ENCODE data around the gene ATOH7. TPM values are rescaled to one million over a fixed set of nuclear protein-coding genes. Genes with fewer than 3 reads are reported as not detected.

ATOH7 gene
- total RNA-seq, 4 donors from 2014 or later, result not detected

DNA sequence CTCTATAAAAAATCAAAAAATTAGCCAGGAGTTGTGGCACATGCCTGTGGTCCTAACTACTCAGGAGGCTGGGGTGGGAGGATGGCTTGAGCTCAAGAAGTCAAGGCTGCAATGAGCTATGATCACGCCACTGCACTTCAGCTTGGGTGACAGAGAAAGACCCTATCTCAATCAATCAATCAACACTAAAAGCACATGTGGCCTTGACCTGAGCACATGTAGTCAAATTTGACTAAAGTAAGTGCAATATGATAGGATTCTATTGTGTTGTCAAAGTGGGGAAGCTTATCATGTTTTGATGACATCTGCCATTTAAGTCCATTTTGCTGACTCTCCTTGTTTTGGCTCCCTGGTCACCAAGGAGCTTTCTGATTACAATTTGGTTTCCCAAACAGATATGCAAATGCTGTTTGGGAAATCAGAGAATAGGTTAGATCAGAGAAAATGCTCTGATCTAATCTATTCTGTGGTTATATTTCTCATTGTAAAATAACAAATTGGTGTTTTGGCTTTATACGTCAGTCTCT, 43.8 kb upstream of the ATOH7 start:
- Histone ChIP-seq H3K27ac (replicated peaks in 1 of 4) (no peak overlapping the region), H3K36me3 (no peaks in the 10 kb centered on the region), H3K9me3 (peaks cover 0 to 7% (median 0%) of the 10 kb centered on the region in 4 donors), H3K4me1 (no peaks in the 10 kb centered on the region), H3K27me3 (no peaks in the 10 kb centered on the region), H3K4me3 (no peak overlapping the region)
- TF ChIP-seq POLR2AphosphoS5 (IDR thresholded peaks at IDR 0.05) (no peak), EP300 (IDR thresholded peaks at IDR 0.05) (no peak), POLR2A (IDR thresholded peaks at IDR 0.05; ENCODE audit: low read depth) (no peak)
- TF ChIP-seq, protein P1, sequence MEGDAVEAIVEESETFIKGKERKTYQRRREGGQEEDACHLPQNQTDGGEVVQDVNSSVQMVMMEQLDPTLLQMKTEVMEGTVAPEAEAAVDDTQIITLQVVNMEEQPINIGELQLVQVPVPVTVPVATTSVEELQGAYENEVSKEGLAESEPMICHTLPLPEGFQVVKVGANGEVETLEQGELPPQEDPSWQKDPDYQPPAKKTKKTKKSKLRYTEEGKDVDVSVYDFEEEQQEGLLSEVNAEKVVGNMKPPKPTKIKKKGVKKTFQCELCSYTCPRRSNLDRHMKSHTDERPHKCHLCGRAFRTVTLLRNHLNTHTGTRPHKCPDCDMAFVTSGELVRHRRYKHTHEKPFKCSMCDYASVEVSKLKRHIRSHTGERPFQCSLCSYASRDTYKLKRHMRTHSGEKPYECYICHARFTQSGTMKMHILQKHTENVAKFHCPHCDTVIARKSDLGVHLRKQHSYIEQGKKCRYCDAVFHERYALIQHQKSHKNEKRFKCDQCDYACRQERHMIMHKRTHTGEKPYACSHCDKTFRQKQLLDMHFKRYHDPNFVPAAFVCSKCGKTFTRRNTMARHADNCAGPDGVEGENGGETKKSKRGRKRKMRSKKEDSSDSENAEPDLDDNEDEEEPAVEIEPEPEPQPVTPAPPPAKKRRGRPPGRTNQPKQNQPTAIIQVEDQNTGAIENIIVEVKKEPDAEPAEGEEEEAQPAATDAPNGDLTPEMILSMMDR (IDR thresholded peaks at IDR 0.05), result no peak
- intact Hi-C loops (cut with DNase I), result no loop called here
- WGBS, result 100% methylated on average over 2 of the region's 2 CpGs
- DNase-seq (ENCODE audit: extremely low spot score), result no peak

DNA sequence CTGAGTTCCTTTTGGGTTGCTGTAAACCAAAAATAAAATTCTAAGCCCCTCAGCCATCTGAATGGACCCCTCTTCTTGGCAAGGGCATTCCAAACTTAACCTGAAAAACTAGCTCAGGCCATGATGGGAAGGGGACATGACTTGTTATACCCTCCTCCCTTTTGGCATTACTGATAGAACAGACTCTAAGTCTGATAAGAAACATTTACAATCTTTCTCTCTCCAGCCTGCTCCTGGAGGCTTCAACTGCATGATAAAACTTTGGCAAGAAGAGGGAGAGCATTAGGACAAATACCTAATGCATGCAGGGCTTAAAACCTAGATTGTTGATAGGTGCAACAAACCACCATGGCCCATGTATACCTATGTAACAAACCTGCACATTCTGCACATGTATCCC, 40.9 kb upstream of the ATOH7 start:
- Histone ChIP-seq H3K36me3 (no peaks in the 10 kb centered on the region), H3K4me3 (no peak overlapping the region), H3K4me1 (no peaks in the 10 kb centered on the region), H3K27ac (replicated peaks in 1 of 4) (no peak overlapping the region), H3K27me3 (no peaks in the 10 kb centered on the region), H3K9me3 (peaks cover 0 to 4% (median 0%) of the 10 kb centered on the region in 4 donors)
- intact Hi-C loops (cut with DNase I), result no loop called here
- no peak for DNase-seq (ENCODE audit: extremely low spot score)
- TF ChIP-seq, protein P1 (IDR thresholded peaks at IDR 0.05), result no peak
- TF ChIP-seq POLR2AphosphoS5 (IDR thresholded peaks at IDR 0.05) (no peak), POLR2A (IDR thresholded peaks at IDR 0.05; ENCODE audit: low read depth) (no peak), EP300 (IDR thresholded peaks at IDR 0.05) (no peak)

DNA sequence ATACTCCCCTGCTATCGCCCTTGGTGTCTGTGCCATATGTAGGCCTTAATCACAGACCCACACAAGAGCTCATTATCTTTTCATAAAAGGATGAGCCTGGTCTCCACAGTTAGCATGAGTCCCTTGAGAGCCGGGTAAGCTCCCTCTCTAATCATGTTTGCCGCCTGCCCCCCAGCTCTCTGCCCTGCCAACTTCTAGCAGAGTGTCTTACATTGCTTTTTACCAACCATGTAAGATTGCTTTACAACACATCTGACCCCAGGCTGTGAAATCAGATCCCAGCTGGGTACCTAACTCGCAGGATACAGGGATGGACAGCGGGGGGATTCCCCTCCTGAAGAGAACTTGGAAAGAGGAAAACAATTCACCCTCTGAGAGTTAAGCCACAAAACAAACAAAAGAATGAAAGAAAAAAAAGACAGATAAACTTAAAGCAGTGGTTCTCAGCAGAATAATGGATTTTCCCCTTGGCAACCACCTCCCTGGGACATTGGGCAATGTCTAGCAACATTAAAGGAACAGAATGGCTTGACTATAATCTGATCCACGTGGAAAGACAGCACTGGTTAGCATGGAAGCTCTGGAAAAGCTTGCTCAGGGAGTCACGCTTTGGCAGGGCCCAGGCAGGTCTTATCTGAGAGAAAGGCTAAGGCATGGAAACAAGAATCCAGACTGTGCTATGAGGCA, 39.4 kb upstream of the ATOH7 start:
- intact Hi-C loops (cut with DNase I), result no loop called here
- Histone ChIP-seq H3K36me3 (no peaks in the 10 kb centered on the region), H3K9me3 (no peaks in the 10 kb centered on the region), H3K27me3 (no peaks in the 10 kb centered on the region), H3K27ac (replicated peaks in 1 of 4) (no peak overlapping the region), H3K4me1 (no peaks in the 10 kb centered on the region), H3K4me3 (no peak overlapping the region)
- TF ChIP-seq, protein P1 (IDR thresholded peaks at IDR 0.05), result no peak
- TF ChIP-seq POLR2A (IDR thresholded peaks at IDR 0.05; ENCODE audit: low read depth) (no peak), EP300 (IDR thresholded peaks at IDR 0.05) (no peak), POLR2AphosphoS5 (IDR thresholded peaks at IDR 0.05) (no peak)
- DNase-seq (ENCODE audit: extremely low spot score), result no peak
- 86% methylated on average over 7 of the region's 7 CpGs for WGBS

DNA sequence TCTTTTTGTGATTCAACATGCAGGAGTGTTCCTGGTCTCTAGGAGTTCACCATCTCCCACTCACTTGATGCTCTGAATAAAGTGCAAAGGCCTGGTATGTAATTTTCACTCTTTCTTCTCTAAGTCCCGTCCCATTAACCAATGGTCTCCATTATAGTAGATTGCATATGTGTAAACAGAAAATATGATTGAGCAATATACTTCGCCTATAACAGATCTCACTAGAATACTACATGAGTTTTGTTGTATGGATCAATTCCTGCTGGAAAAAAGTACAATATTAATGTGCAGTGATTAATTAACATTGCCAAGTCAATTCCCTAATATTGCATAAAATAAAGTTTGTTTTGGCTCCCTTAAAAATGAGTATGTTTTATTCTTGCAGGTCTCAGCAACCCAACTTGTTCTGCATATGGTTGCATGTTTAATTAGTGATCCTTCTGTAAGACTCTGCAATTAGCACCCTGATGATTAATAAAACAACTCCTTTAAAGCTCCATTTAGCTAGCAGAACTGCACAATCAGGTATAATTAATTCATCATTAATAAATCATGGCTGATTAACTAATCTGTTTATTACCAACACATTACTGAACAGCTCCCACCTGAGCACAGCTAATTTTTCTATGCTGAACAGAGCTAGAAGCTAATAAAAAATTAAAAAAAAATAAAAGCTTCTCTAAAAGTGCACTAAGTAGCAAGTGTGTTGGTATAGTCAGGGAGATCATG, 37.8 kb upstream of the ATOH7 start:
- H3K9me3 ChIP-seq, result no peaks in the 10 kb centered on the region
- TF ChIP-seq, protein P1 (IDR thresholded peaks at IDR 0.05), result no peak
- no peak for TF ChIP-seq EP300 (IDR thresholded peaks at IDR 0.05)
- no peak for TF ChIP-seq POLR2AphosphoS5 (IDR thresholded peaks at IDR 0.05)
- TF ChIP-seq POLR2A (IDR thresholded peaks at IDR 0.05; ENCODE audit: low read depth), result no peak
- intact Hi-C loops (cut with DNase I), result no loop called here
- DNase-seq (ENCODE audit: extremely low spot score), result no peak
- no peaks in the 10 kb centered on the region for H3K4me1 ChIP-seq
- H3K36me3 ChIP-seq, result no peaks in the 10 kb centered on the region
- H3K4me3 ChIP-seq, result no peak overlapping the region
- H3K27me3 ChIP-seq, result no peaks in the 10 kb centered on the region
- H3K27ac ChIP-seq (replicated peaks in 1 of 4), result no peak overlapping the region
- 85% methylated on average over 2 of the region's 2 CpGs for WGBS

All from esophagus muscularis mucosa (tissue), 4 donors.